SK-N-SH (cell line): ENCODE measurements around the gene IMPDH1. TPM values are rescaled to one million over a fixed set of nuclear protein-coding genes. Genes with fewer than 3 reads are reported as not detected.

Experiments
- CTCF ChIA-PET: fragments of 300-600, 350-600 bp; formaldehyde crosslinking; extraction: SDS; loops from one replicate; lab custom pipeline; 2021; lab: Yijun Ruan, JAX
- POLR2A ChIA-PET: fragments of 350-600 bp; sonication (Branson Sonifier 250); formaldehyde crosslinking; extraction: SDS; loops from one replicate; lab custom pipeline; 2020; ENCODE audit warnings: antibody characterized with exemption, inconsistent platforms; lab: Yijun Ruan, JAX
- DNase-seq: peaks from one replicate; pipeline ENCODE4 v3.0.0; 2012
- H2AFZ ChIP-seq: fragments of 200-600 bp; sonication (generic); 2 replicates; pipeline ENCODE4 v1.8.1; 2016; ENCODE audit warnings: antibody characterized with exemption, mild to moderate bottlenecking, low read depth
- H3F3A ChIP-seq: fragments of 200-600 bp; sonication (generic); replicated peaks from 2 replicates; pipeline ENCODE3; 2016; ENCODE audit warnings: antibody characterized with exemption, mild to moderate bottlenecking; ENCODE audit not compliant: insufficient read depth
- H3K27ac ChIP-seq, 2 experiments: fragments of 200-500 bp in 1 of 2; fragments of 200-600 bp in 1 of 2; sonication (Bioruptor generic) in 1 of 2; sonication (generic), shearing (Covaris generic) in 1 of 2; 2 replicates each; pipeline versions ENCODE4 v1.5.1 to v1.6.1; 2014 to 2016; ENCODE audit warnings: low read depth in 2 of 2, inconsistent platforms in 1 of 2, low read length in 1 of 2, mild to moderate bottlenecking in 1 of 2, mixed read lengths in 1 of 2
- H3K27me3 ChIP-seq: fragments of 200-600 bp; sonication (generic), shearing (Covaris generic); 2 replicates; pipeline ENCODE4 v1.6.1; 2016; ENCODE audit warnings: mixed run types; ENCODE audit not compliant: insufficient read depth
- H3K36me3 ChIP-seq, 2 experiments: fragments of 200-500 bp in 1 of 2; fragments of 200-600 bp in 1 of 2; sonication (Bioruptor generic) in 1 of 2; sonication (generic) in 1 of 2; replicated peaks in 1 of 2; 2 replicates each; pipeline versions ENCODE3 to v1.5.1; 2014 to 2016; ENCODE audit warnings: low read length in 1 of 2, mild to moderate bottlenecking in 1 of 2; ENCODE audit not compliant: insufficient read depth in 2 of 2, control insufficient read depth in 1 of 2
- H3K4me1 ChIP-seq, 2 experiments: fragments of 200-500 bp in 1 of 2; fragments of 200-600 bp in 1 of 2; sonication (Bioruptor generic) in 1 of 2; sonication (generic), shearing (Covaris generic) in 1 of 2; 2 replicates each; pipeline versions ENCODE4 v1.5.1 to v1.6.1; 2014 to 2016; ENCODE audit warnings: low read depth in 1 of 2, low read length in 1 of 2, mixed run types in 1 of 2; ENCODE audit not compliant: insufficient read depth in 2 of 2, control insufficient read depth in 1 of 2
- H3K4me2 ChIP-seq: fragments of 200-600 bp; sonication (generic), shearing (Covaris generic); 2 replicates; pipeline ENCODE4 v1.6.1; 2017; ENCODE audit warnings: mixed run types
- H3K4me3 ChIP-seq, 2 experiments: fragments of 200-500 bp in 1 of 2; fragments of 200-600 bp in 1 of 2; sonication (Bioruptor generic) in 1 of 2; sonication (generic), shearing (Covaris generic) in 1 of 2; 2 replicates each; pipeline versions ENCODE4 v1.5.1 to v1.8.1; 2014 to 2016; ENCODE audit warnings: low read depth in 2 of 2, inconsistent platforms in 1 of 2, low read length in 1 of 2, mild to moderate bottlenecking in 1 of 2, mixed read lengths in 1 of 2, moderate library complexity in 1 of 2
- H3K79me2 ChIP-seq: fragments of 200-600 bp; sonication (generic); 2 replicates; pipeline ENCODE4 v1.8.1; 2017; ENCODE audit warnings: mild to moderate bottlenecking; ENCODE audit not compliant: insufficient read depth
- H3K9ac ChIP-seq: fragments of 200-600 bp; sonication (generic); 2 replicates; pipeline ENCODE4 v1.6.1; 2017; ENCODE audit warnings: mixed run types
- H3K9me2 ChIP-seq: fragments of 200-600 bp; sonication (generic); 2 replicates; pipeline ENCODE4 v1.6.1; 2017; ENCODE audit warnings: mixed run types
- H3K9me3 ChIP-seq: fragments of 200-600 bp; sonication (generic); 2 replicates; pipeline ENCODE4 v1.6.1; 2017; ENCODE audit warnings: mixed run types, mild to moderate bottlenecking, moderate library complexity
- H4K20me1 ChIP-seq: fragments of 200-600 bp; sonication (generic); 2 replicates; pipeline ENCODE4 v1.6.1; 2017; ENCODE audit warnings: mild to moderate bottlenecking, mixed run types; ENCODE audit not compliant: insufficient read depth
- CHD2 ChIP-seq: fragments of 150-350 bp; IDR thresholded peaks from 2 replicates; pipeline ENCODE4 v1.6.1; 2018; ENCODE audit warnings: low read length; ENCODE audit not compliant: partially characterized antibody
- EP300 ChIP-seq, 2 experiments: IDR thresholded peaks; 2 replicates each; pipeline versions ENCODE4 v1.4.0 to v1.6.1; 2012; ENCODE audit warnings: borderline replicate concordance in 1 of 2, low read depth in 1 of 2, low read length in 1 of 2
- EZH2phosphoT487 ChIP-seq: fragments of 200-600 bp; sonication (generic); IDR thresholded peaks from 2 replicates; pipeline ENCODE4 v1.6.1; 2017; ENCODE audit warnings: low read depth, mixed run types, mild to moderate bottlenecking, antibody characterized with exemption, moderate library complexity, borderline replicate concordance
- FOXM1 ChIP-seq: IDR thresholded peaks from 2 replicates; pipeline ENCODE4 v1.4.0; 2012; ENCODE audit warnings: low read depth, mild to moderate bottlenecking
- GABPA ChIP-seq: IDR thresholded peaks from 2 replicates; pipeline ENCODE4 v1.4.0; 2012; ENCODE audit warnings: low read depth, mild to moderate bottlenecking
- GATA2 ChIP-seq: sonication (generic); formaldehyde crosslinking; IDR thresholded peaks from 2 replicates; pipeline ENCODE4 v1.5.0; 2020; ENCODE audit warnings: mild to moderate bottlenecking, missing genetic modification reagents
- MEF2A ChIP-seq: IDR thresholded peaks from 2 replicates; pipeline ENCODE4 v1.4.0; 2012; ENCODE audit warnings: low read depth, borderline replicate concordance
- MXI1 ChIP-seq: IDR thresholded peaks from 2 replicates; pipeline ENCODE4 v1.6.1; 2012; ENCODE audit warnings: mild to moderate bottlenecking, low read depth, low read length, improper control_type of control experiment
- NFIC ChIP-seq: IDR thresholded peaks from 2 replicates; pipeline ENCODE4 v1.4.0; 2012; ENCODE audit warnings: borderline replicate concordance
- POLR2AphosphoS5 ChIP-seq: IDR thresholded peaks from 2 replicates; pipeline ENCODE4 v1.6.1; 2012; ENCODE audit warnings: low read depth, low read length
- SIN3A ChIP-seq: IDR thresholded peaks from 2 replicates; pipeline ENCODE4 v1.6.1; 2012; ENCODE audit warnings: low read depth, mild to moderate bottlenecking, low read length, moderate library complexity, borderline replicate concordance
- TAF1 ChIP-seq: IDR thresholded peaks from 2 replicates; pipeline ENCODE4 v1.6.1; 2012; ENCODE audit warnings: low read depth, mild to moderate bottlenecking, low read length, moderate library complexity, borderline replicate concordance
- WGBS: methylation state at CpG from one replicate; pipeline ENCODE4 v1.1.6; 2017; ENCODE audit warnings: low lambda C conversion rate; 5-methylcytosine and 5-hydroxymethylcytosine counted together
- polyA plus RNA-seq, 3 experiments: library from polyadenylated mRNA; depleted of rRNA; stranded (reverse); fragments of >200 nt; gene quantifications; 2 replicates each; pipeline ENCODE4 v1.2.3, GENCODE V29; 2012
- TF ChIP-seq, protein P1 (sequence below): IDR thresholded peaks from 2 replicates; pipeline ENCODE4; 2012
- TF ChIP-seq, protein P2 (sequence below): fragments of 200-600 bp; sonication (generic); IDR thresholded peaks from 2 replicates; pipeline ENCODE4 v1.6.1; 2017; ENCODE audit warnings: antibody characterized with exemption, mild to moderate bottlenecking, moderate library complexity
- TF ChIP-seq, protein P3 (sequence below): IDR thresholded peaks from 2 replicates; pipeline ENCODE4 v1.4.0; 2012; ENCODE audit warnings: low read depth
- TF ChIP-seq, protein P4 (sequence below): fragments of 150-350 bp; IDR thresholded peaks from 2 replicates; pipeline ENCODE4 v1.6.1; 2016; ENCODE audit warnings: mild to moderate bottlenecking, low read depth, low read length
- TF ChIP-seq, protein P5 (sequence below): IDR thresholded peaks from 2 replicates; pipeline ENCODE4 v1.4.0; 2012; ENCODE audit warnings: low read depth, borderline replicate concordance
- TF ChIP-seq, protein P6 (sequence below): IDR thresholded peaks from 2 replicates; pipeline ENCODE4 v1.6.1; 2012; ENCODE audit warnings: mild to moderate bottlenecking, low read depth, low read length, moderate library complexity

Gene IMPDH1
- polyA plus RNA-seq, 1 of the 3 experiments (the other 2 are of a cell fraction), result 80.4 TPM

DNA sequence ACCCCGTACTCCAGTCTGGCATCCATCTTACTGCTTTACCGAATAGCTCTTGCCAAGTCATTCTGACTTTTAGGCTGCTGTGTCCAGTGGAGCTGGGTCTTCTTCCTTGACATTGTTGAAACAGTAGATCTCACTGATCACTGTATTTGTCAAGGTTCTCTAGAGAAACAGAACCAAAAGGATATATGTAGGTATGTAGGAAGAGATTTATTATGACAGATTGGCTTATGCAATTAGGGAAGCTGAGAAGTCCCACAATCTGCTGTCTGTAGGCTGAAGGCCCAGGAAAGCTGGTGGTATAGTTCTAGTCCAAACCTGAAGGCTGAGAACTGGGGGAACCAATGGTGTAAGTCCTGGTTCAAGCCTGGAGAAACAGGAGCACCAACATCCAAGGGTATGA, 36.2 kb downstream of the IMPDH1 start:
- Histone ChIP-seq H2AFZ (no peak overlapping the region), H3K27me3 (peaks cover 13% of the 10 kb centered on the region; the same call in 1 of the 2 replicates), H3F3A (peaks cover 3% of the 10 kb centered on the region), H3K36me3 (no peaks in the 10 kb centered on the region), H3K4me1 (peaks cover 0 to 2% of the 10 kb centered on the region in 2 experiments; a peak in 1 of 4 replicates), H3K9me3 (no peaks in the 10 kb centered on the region), H3K9ac (no peak overlapping the region), H3K79me2 (no peaks in the 10 kb centered on the region), H3K4me2 (no peak overlapping the region), H3K9me2 (no peaks in the 10 kb centered on the region), H4K20me1 (no peaks in the 10 kb centered on the region), H3K27ac (no peak overlapping the region), H3K4me3 (no peak overlapping the region)
- ChIA-PET CTCF (interaction anchor here (0.9 to 50.3 kb wide), 10 partner anchors 7 to 87 kb away, joined by 3 to 1901 read pairs (median 10); partner anchors contain the start of genes IMPDH1 and RBM28), POLR2A (no interaction called here)
- 64% methylated on average over 2 of the region's 2 CpGs for WGBS
- no peak for TF ChIP-seq GATA2 (CRISPR knock-in tag)
- no peak for TF ChIP-seq POLR2AphosphoS5
- TF ChIP-seq, protein P1, sequence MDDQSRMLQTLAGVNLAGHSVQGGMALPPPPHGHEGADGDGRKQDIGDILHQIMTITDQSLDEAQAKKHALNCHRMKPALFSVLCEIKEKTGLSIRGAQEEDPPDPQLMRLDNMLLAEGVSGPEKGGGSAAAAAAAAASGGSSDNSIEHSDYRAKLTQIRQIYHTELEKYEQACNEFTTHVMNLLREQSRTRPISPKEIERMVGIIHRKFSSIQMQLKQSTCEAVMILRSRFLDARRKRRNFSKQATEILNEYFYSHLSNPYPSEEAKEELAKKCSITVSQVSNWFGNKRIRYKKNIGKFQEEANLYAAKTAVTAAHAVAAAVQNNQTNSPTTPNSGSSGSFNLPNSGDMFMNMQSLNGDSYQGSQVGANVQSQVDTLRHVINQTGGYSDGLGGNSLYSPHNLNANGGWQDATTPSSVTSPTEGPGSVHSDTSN, result no peak
- no peak for TF ChIP-seq TAF1
- TF ChIP-seq FOXM1, result no peak
- TF ChIP-seq, protein P2, sequence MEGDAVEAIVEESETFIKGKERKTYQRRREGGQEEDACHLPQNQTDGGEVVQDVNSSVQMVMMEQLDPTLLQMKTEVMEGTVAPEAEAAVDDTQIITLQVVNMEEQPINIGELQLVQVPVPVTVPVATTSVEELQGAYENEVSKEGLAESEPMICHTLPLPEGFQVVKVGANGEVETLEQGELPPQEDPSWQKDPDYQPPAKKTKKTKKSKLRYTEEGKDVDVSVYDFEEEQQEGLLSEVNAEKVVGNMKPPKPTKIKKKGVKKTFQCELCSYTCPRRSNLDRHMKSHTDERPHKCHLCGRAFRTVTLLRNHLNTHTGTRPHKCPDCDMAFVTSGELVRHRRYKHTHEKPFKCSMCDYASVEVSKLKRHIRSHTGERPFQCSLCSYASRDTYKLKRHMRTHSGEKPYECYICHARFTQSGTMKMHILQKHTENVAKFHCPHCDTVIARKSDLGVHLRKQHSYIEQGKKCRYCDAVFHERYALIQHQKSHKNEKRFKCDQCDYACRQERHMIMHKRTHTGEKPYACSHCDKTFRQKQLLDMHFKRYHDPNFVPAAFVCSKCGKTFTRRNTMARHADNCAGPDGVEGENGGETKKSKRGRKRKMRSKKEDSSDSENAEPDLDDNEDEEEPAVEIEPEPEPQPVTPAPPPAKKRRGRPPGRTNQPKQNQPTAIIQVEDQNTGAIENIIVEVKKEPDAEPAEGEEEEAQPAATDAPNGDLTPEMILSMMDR, result no peak
- TF ChIP-seq SIN3A, result no peak
- no peak for TF ChIP-seq EP300 (IDR thresholded peaks at IDR 0.05; ENCODE audit: borderline replicate concordance in 1 of 2, low read depth in 1 of 2, low read length in 1 of 2)
- TF ChIP-seq GABPA, result no peak
- no peak for TF ChIP-seq MXI1
- TF ChIP-seq, protein P3, sequence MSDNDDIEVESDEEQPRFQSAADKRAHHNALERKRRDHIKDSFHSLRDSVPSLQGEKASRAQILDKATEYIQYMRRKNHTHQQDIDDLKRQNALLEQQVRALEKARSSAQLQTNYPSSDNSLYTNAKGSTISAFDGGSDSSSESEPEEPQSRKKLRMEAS, result no peak
- TF ChIP-seq, protein P4, sequence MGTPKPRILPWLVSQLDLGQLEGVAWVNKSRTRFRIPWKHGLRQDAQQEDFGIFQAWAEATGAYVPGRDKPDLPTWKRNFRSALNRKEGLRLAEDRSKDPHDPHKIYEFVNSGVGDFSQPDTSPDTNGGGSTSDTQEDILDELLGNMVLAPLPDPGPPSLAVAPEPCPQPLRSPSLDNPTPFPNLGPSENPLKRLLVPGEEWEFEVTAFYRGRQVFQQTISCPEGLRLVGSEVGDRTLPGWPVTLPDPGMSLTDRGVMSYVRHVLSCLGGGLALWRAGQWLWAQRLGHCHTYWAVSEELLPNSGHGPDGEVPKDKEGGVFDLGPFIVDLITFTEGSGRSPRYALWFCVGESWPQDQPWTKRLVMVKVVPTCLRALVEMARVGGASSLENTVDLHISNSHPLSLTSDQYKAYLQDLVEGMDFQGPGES, result no peak
- TF ChIP-seq NFIC, result no peak
- peak; percentile 2 for DNase-seq

DNA sequence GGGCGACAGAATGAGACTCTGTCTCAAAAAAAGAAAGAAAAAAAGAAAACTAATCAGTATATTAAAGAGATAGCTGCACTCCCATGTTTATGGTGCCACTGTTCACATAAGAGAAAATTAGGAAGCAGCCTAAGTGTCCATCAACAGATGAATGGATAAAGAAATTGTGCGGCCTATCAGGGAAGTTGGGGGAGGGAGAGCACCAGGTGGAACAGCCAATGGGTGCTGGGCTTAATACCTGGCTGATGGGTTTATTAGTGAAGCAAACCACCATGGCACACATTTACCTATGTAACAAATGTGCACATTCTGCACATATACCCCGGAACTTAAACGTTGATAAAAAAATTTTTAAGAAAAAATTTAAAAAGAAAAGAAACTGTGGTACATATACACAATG, 39.3 kb downstream of the IMPDH1 start:
- POLR2A ChIA-PET, result no interaction called here
- TF ChIP-seq CHD2 (no peak), EZH2phosphoT487 (no peak), MEF2A (no peak)
- TF ChIP-seq, protein P5, sequence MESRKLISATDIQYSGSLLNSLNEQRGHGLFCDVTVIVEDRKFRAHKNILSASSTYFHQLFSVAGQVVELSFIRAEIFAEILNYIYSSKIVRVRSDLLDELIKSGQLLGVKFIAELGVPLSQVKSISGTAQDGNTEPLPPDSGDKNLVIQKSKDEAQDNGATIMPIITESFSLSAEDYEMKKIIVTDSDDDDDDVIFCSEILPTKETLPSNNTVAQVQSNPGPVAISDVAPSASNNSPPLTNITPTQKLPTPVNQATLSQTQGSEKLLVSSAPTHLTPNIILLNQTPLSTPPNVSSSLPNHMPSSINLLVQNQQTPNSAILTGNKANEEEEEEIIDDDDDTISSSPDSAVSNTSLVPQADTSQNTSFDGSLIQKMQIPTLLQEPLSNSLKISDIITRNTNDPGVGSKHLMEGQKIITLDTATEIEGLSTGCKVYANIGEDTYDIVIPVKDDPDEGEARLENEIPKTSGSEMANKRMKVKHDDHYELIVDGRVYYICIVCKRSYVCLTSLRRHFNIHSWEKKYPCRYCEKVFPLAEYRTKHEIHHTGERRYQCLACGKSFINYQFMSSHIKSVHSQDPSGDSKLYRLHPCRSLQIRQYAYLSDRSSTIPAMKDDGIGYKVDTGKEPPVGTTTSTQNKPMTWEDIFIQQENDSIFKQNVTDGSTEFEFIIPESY, result no peak
- TF ChIP-seq, protein P6, sequence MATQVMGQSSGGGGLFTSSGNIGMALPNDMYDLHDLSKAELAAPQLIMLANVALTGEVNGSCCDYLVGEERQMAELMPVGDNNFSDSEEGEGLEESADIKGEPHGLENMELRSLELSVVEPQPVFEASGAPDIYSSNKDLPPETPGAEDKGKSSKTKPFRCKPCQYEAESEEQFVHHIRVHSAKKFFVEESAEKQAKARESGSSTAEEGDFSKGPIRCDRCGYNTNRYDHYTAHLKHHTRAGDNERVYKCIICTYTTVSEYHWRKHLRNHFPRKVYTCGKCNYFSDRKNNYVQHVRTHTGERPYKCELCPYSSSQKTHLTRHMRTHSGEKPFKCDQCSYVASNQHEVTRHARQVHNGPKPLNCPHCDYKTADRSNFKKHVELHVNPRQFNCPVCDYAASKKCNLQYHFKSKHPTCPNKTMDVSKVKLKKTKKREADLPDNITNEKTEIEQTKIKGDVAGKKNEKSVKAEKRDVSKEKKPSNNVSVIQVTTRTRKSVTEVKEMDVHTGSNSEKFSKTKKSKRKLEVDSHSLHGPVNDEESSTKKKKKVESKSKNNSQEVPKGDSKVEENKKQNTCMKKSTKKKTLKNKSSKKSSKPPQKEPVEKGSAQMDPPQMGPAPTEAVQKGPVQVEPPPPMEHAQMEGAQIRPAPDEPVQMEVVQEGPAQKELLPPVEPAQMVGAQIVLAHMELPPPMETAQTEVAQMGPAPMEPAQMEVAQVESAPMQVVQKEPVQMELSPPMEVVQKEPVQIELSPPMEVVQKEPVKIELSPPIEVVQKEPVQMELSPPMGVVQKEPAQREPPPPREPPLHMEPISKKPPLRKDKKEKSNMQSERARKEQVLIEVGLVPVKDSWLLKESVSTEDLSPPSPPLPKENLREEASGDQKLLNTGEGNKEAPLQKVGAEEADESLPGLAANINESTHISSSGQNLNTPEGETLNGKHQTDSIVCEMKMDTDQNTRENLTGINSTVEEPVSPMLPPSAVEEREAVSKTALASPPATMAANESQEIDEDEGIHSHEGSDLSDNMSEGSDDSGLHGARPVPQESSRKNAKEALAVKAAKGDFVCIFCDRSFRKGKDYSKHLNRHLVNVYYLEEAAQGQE, result no peak

More for the DNA sequence above, 39.3 kb downstream of the IMPDH1 start:
- no peak for DNase-seq
- no peak overlapping the region for H2AFZ ChIP-seq
- H3K9ac ChIP-seq, result no peak overlapping the region
- H3K9me3 ChIP-seq, result no peaks in the 10 kb centered on the region
- WGBS, result 63% methylated on average over 4 of the region's 4 CpGs
- H3K4me2 ChIP-seq, result no peak overlapping the region
- no peaks in the 10 kb centered on the region for H3K9me2 ChIP-seq
- H3K4me3 ChIP-seq, result no peak overlapping the region
- peaks cover 0 to 6% of the 10 kb centered on the region in 2 experiments; a peak in 1 of 4 replicates for H3K4me1 ChIP-seq
- CTCF ChIA-PET, result interaction anchor here (0.8 to 50.3 kb wide), 3 partner anchors 10 to 46 kb away, joined by 3 to 1901 read pairs (median 439); partner anchors contain the start of genes IMPDH1 and RBM28
- H3K79me2 ChIP-seq, result no peaks in the 10 kb centered on the region
- no peaks in the 10 kb centered on the region for H3K36me3 ChIP-seq
- no peaks in the 10 kb centered on the region for H4K20me1 ChIP-seq
- no peak overlapping the region for H3K27ac ChIP-seq
- H3F3A ChIP-seq, result no peaks in the 10 kb centered on the region
- peaks cover 14% of the 10 kb centered on the region; the same call in 1 of the 2 replicates for H3K27me3 ChIP-seq
